ENCODE results near the gene CTNNA3.

- TF ChIP-seq CTCF (IDR thresholded peaks at IDR 0.05; ENCODE audit: extremely low read depth in 1 of 2, insufficient read depth in 1 of 2, low read depth in 1 of 2, low read length in 2 of 2) (no peak), POLR2A (IDR thresholded peaks at IDR 0.05; ENCODE audit: low read depth, low read length) (no peak), FOS (IDR thresholded peaks at IDR 0.05; ENCODE audit: borderline replicate concordance, insufficient read depth, low read length) (no peak), EZH2 (IDR thresholded peaks at IDR 0.05; ENCODE audit: borderline replicate concordance, low read depth, low read length, severe bottlenecking) (no peak), MYC (IDR thresholded peaks at IDR 0.05; ENCODE audit: low read depth, low read length) (no peak), JUN (IDR thresholded peaks at IDR 0.05; ENCODE audit: borderline replicate concordance, insufficient read depth, insufficient read length, low read depth) (no peak), POLR2AphosphoS5 (IDR thresholded peaks at IDR 0.05; ENCODE audit: insufficient read depth, low read depth, low read length) (no peak), MAX (IDR thresholded peaks at IDR 0.05; ENCODE audit: insufficient read depth, insufficient read length) (no peak), GATA2 (IDR thresholded peaks at IDR 0.05; ENCODE audit: insufficient read depth, insufficient read length, low read depth, low read length) (no peak)
Observed at GRCh38 chr10:67045404-67045803, 650.6 kb downstream of the CTNNA3 start.
